GM23338 (cell line): ENCODE data around the gene IDI2. TPM values are rescaled to one million over a fixed set of nuclear protein-coding genes. Genes with fewer than 3 reads are reported as not detected.
A peak's percentile ranks its signal among the peaks of the same experiment; 100 is the strongest.

Experiments used
- ATAC-seq: fragments of 200-7000 bp; cut with Tn5 transposase; 3 replicates; pipeline ENCODE4 v1.9.1; 2020
- DNase-seq: peaks from one replicate; pipeline ENCODE4 v3.0.0-alpha.2; 2015; ENCODE audit warnings: low spot score
- H2AFZ ChIP-seq: fragments of 200-600 bp; sonication (generic); 2 replicates; pipeline ENCODE4 v1.8.0; 2016; ENCODE audit warnings: antibody characterized with exemption, mild to moderate bottlenecking, moderate library complexity
- H3F3A ChIP-seq: fragments of 200-600 bp; sonication (generic); replicated peaks from 2 replicates; pipeline ENCODE4 v1.8.0; 2017; ENCODE audit warnings: antibody characterized with exemption, mixed run types, low read depth
- H3K27ac ChIP-seq: fragments of 200-600 bp; sonication (generic); 2 replicates; pipeline ENCODE4 v1.6.1; 2016; ENCODE audit warnings: low read depth
- H3K27me3 ChIP-seq: fragments of 200-600 bp; sonication (generic); 2 replicates; pipeline ENCODE4 v1.8.0; 2016; ENCODE audit warnings: mild to moderate bottlenecking, mixed run types, moderate library complexity; ENCODE audit not compliant: insufficient read depth
- H3K36me3 ChIP-seq: fragments of 200-600 bp; sonication (generic); 2 replicates; pipeline ENCODE4 v1.8.0; 2016; ENCODE audit warnings: mild to moderate bottlenecking; ENCODE audit not compliant: insufficient read depth
- H3K4me1 ChIP-seq: fragments of 200-600 bp; sonication (generic); 2 replicates; pipeline ENCODE4 v1.8.0; 2016; ENCODE audit warnings: mild to moderate bottlenecking, moderate library complexity; ENCODE audit not compliant: insufficient read depth
- H3K4me2 ChIP-seq: fragments of 200-600 bp; sonication (generic); 2 replicates; pipeline ENCODE4 v1.7.1; 2017; ENCODE audit warnings: mixed run types
- H3K4me3 ChIP-seq: fragments of 200-600 bp; sonication (generic); 2 replicates; pipeline ENCODE4 v1.6.1; 2016; ENCODE audit warnings: mixed run types
- H3K79me2 ChIP-seq: fragments of 200-600 bp; sonication (generic); replicated peaks from 2 replicates; pipeline ENCODE4 v1.8.0; 2017; ENCODE audit warnings: mild to moderate bottlenecking; ENCODE audit not compliant: insufficient read depth
- H3K9me2 ChIP-seq: fragments of 200-600 bp; sonication (generic); 2 replicates; pipeline ENCODE4 v1.8.0; 2017; ENCODE audit not compliant: insufficient read depth
- H4K20me1 ChIP-seq: fragments of 200-600 bp; sonication (generic); replicated peaks from 2 replicates; pipeline ENCODE4 v1.8.0; 2017; ENCODE audit warnings: mild to moderate bottlenecking; ENCODE audit not compliant: insufficient read depth
- H3K27ac Mint-ChIP-seq: 2 replicates; pipeline ENCODE4 v1.8.0; 2020; ENCODE audit warnings: inconsistent platforms, mild to moderate bottlenecking, moderate library complexity, mixed read lengths
- H3K27me3 Mint-ChIP-seq: 3 replicates; pipeline ENCODE4 v1.8.0; 2022; ENCODE audit warnings: low read depth, mild to moderate bottlenecking, moderate library complexity, mixed read lengths, inconsistent platforms; ENCODE audit not compliant: insufficient read depth, poor library complexity
- H3K36me3 Mint-ChIP-seq: 3 replicates; pipeline ENCODE4 v1.8.0; 2021; ENCODE audit warnings: low read depth, mild to moderate bottlenecking, inconsistent platforms, moderate library complexity, mixed read lengths
- H3K4me1 Mint-ChIP-seq: 3 replicates; pipeline ENCODE4 v1.8.0; 2020; ENCODE audit warnings: mild to moderate bottlenecking, inconsistent platforms, mixed read lengths
- H3K4me3 Mint-ChIP-seq: 3 replicates; pipeline ENCODE4 v1.8.0; 2021; ENCODE audit warnings: moderate library complexity, mild to moderate bottlenecking, inconsistent platforms, mixed read lengths
- H3K9me3 Mint-ChIP-seq: 3 replicates; pipeline ENCODE4 v1.8.0; 2020; ENCODE audit warnings: moderate library complexity, mild to moderate bottlenecking, inconsistent platforms, mixed read lengths
- EZH2 ChIP-seq: fragments of 200-600 bp; sonication (generic); IDR thresholded peaks from one replicate; pipeline ENCODE4 v1.8.0; 2017; ENCODE audit warnings: antibody characterized with exemption, mild to moderate bottlenecking, low read depth; ENCODE audit not compliant: unreplicated experiment
- EZH2phosphoT487 ChIP-seq: fragments of 200-600 bp; sonication (generic); IDR thresholded peaks from one replicate; pipeline ENCODE4 v1.8.1; 2018; ENCODE audit warnings: antibody characterized with exemption; ENCODE audit not compliant: unreplicated experiment
- JUNB ChIP-seq: IDR thresholded peaks from one replicate; pipeline ENCODE4 v1.6.1; 2016; ENCODE audit warnings: antibody characterized with exemption; ENCODE audit not compliant: unreplicated experiment
- NANOG ChIP-seq: IDR thresholded peaks from 2 replicates; pipeline ENCODE4 v1.6.1; 2016; ENCODE audit warnings: antibody characterized with exemption, borderline replicate concordance
- REST ChIP-seq: IDR thresholded peaks from one replicate; pipeline ENCODE4 v1.6.1; 2018; ENCODE audit warnings: antibody characterized with exemption; ENCODE audit not compliant: unreplicated experiment
- STAT1 ChIP-seq: IDR thresholded peaks from one replicate; pipeline ENCODE4 v1.6.1; 2016; ENCODE audit warnings: antibody characterized with exemption; ENCODE audit not compliant: unreplicated experiment
- ZNF114 ChIP-seq: fragments of 250-450 bp; sonication (Bioruptor Pico); IDR thresholded peaks from 2 replicates; pipeline ENCODE4 v1.5.0; 2020; ENCODE audit warnings: mild to moderate bottlenecking, moderate library complexity
- ZNF331 ChIP-seq: fragments of 250-450 bp; sonication (Bioruptor Pico); IDR thresholded peaks from 2 replicates; pipeline ENCODE4 v1.5.0; 2020; ENCODE audit warnings: low read depth, mild to moderate bottlenecking, moderate library complexity
- polyA plus RNA-seq: library from polyadenylated mRNA; unstranded; fragments of >200 nt; fragmentation: Nextera tagmentation; extraction: Ambion mirVana; gene quantifications from 2 replicates; pipeline ENCODE4 v1.2.1, GENCODE V29; 2016
- total RNA-seq: library from RNA; depleted of rRNA; stranded (reverse); fragments of >200 nt; shearing (Covaris generic); gene quantifications from 2 replicates; pipeline ENCODE4 v1.2.3, GENCODE V29; 2014
- TF ChIP-seq, protein P1 (sequence below): fragments of 250-450 bp; sonication (Bioruptor Pico); IDR thresholded peaks from 2 replicates; pipeline ENCODE4 v1.5.0; 2020; ENCODE audit warnings: mild to moderate bottlenecking, moderate library complexity
- TF ChIP-seq, protein P2 (sequence below), 2 experiments: fragments of 200-600 bp in 1 of 2; sonication (generic) in 1 of 2; conservative IDR thresholded peaks; 2 replicates each; pipeline versions ENCODE4 v1.5.1 to v1.6.1; 2016 to 2017; ENCODE audit warnings: antibody characterized with exemption in 2 of 2, low read depth in 2 of 2, mild to moderate bottlenecking in 2 of 2, moderate library complexity in 1 of 2

IDI2 gene
- total and polyA plus RNA-seq, 2 experiments from 2014 or later = not detected

GRCh38 chr10:1058017-1058416, 32.4 kb upstream of the IDI2 start (continued):
- TF ChIP-seq, protein P1, sequence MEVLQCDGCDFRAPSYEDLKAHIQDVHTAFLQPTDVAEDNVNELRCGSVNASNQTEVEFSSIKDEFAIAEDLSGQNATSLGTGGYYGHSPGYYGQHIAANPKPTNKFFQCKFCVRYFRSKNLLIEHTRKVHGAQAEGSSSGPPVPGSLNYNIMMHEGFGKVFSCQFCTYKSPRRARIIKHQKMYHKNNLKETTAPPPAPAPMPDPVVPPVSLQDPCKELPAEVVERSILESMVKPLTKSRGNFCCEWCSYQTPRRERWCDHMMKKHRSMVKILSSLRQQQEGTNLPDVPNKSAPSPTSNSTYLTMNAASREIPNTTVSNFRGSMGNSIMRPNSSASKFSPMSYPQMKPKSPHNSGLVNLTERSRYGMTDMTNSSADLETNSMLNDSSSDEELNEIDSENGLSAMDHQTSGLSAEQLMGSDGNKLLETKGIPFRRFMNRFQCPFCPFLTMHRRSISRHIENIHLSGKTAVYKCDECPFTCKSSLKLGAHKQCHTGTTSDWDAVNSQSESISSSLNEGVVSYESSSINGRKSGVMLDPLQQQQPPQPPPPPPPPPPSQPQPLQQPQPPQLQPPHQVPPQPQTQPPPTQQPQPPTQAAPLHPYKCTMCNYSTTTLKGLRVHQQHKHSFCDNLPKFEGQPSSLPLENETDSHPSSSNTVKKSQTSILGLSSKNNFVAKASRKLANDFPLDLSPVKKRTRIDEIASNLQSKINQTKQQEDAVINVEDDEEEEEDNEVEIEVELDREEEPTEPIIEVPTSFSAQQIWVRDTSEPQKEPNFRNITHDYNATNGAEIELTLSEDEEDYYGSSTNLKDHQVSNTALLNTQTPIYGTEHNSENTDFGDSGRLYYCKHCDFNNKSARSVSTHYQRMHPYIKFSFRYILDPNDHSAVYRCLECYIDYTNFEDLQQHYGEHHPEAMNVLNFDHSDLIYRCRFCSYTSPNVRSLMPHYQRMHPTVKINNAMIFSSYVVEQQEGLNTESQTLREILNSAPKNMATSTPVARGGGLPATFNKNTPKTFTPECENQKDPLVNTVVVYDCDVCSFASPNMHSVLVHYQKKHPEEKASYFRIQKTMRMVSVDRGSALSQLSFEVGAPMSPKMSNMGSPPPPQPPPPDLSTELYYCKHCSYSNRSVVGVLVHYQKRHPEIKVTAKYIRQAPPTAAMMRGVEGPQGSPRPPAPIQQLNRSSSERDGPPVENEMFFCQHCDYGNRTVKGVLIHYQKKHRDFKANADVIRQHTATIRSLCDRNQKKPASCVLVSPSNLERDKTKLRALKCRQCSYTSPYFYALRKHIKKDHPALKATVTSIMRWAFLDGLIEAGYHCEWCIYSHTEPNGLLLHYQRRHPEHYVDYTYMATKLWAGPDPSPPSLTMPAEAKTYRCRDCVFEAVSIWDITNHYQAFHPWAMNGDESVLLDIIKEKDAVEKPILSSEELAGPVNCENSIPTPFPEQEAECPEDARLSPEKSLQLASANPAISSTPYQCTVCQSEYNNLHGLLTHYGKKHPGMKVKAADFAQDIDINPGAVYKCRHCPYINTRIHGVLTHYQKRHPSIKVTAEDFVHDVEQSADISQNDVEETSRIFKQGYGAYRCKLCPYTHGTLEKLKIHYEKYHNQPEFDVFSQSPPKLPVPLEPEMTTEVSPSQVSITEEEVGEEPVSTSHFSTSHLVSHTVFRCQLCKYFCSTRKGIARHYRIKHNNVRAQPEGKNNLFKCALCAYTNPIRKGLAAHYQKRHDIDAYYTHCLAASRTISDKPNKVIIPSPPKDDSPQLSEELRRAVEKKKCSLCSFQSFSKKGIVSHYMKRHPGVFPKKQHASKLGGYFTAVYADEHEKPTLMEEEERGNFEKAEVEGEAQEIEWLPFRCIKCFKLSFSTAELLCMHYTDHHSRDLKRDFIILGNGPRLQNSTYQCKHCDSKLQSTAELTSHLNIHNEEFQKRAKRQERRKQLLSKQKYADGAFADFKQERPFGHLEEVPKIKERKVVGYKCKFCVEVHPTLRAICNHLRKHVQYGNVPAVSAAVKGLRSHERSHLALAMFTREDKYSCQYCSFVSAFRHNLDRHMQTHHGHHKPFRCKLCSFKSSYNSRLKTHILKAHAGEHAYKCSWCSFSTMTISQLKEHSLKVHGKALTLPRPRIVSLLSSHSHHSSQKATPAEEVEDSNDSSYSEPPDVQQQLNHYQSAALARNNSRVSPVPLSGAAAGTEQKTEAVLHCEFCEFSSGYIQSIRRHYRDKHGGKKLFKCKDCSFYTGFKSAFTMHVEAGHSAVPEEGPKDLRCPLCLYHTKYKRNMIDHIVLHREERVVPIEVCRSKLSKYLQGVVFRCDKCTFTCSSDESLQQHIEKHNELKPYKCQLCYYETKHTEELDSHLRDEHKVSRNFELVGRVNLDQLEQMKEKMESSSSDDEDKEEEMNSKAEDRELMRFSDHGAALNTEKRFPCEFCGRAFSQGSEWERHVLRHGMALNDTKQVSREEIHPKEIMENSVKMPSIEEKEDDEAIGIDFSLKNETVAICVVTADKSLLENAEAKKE (CRISPR knock-in tag) = no peak
- TF ChIP-seq, protein P2, sequence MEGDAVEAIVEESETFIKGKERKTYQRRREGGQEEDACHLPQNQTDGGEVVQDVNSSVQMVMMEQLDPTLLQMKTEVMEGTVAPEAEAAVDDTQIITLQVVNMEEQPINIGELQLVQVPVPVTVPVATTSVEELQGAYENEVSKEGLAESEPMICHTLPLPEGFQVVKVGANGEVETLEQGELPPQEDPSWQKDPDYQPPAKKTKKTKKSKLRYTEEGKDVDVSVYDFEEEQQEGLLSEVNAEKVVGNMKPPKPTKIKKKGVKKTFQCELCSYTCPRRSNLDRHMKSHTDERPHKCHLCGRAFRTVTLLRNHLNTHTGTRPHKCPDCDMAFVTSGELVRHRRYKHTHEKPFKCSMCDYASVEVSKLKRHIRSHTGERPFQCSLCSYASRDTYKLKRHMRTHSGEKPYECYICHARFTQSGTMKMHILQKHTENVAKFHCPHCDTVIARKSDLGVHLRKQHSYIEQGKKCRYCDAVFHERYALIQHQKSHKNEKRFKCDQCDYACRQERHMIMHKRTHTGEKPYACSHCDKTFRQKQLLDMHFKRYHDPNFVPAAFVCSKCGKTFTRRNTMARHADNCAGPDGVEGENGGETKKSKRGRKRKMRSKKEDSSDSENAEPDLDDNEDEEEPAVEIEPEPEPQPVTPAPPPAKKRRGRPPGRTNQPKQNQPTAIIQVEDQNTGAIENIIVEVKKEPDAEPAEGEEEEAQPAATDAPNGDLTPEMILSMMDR (conservative IDR thresholded peaks at IDR 0.05; ENCODE audit: low read depth in 2 of 2) = no peak

DNA sequence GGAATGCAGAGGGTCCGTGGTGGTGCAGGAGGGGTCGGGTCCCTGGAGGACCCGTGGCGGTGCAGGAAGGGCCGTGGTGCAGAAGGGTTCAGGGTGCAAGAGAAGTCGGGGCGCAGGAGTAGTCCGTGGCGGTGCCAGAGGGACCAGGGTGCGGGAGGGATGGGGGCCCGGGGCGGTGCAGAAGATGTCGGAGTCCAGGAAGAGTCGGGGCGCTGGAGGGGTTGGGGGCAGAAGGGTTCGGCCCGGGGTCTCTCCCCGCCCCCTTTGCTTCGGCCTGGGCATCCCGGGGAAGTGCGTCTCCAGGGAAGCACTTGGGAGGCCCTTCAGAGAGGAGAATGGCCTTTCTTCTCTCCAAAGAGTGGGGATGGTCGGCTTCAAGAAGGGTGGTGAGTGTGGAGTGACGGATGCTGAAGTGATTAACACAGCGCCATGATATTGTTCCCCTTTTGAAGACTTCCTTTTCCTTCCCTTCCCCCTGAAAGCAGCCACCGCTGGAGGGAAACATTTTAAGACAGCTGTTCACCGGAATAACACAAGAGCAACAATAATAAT, 31.5 kb upstream of the IDI2 start:
- H3K4me2 ChIP-seq = peak overlapping the region; percentile 91
- peaks cover 24% of the 10 kb centered on the region for H4K20me1 ChIP-seq
- peaks cover 22% of the 10 kb centered on the region; the same call in 2 of the 3 replicates for H3K36me3 Mint-ChIP-seq
- peak overlapping the region; percentile 90 for H3K27ac Mint-ChIP-seq
- peaks cover 4% of the 10 kb centered on the region for H3K27me3 Mint-ChIP-seq
- H3K9me3 Mint-ChIP-seq = no peaks in the 10 kb centered on the region
- no peaks in the 10 kb centered on the region for H3K36me3 ChIP-seq
- no peaks in the 10 kb centered on the region for H3K27me3 ChIP-seq
- H2AFZ ChIP-seq = no peak overlapping the region
- H3F3A ChIP-seq = peaks cover 7% of the 10 kb centered on the region; the same call in 1 of the 2 replicates
- ATAC-seq (peak; percentile 40), DNase-seq (peak; percentile 43)
- H3K4me1 Mint-ChIP-seq = peaks cover 21% of the 10 kb centered on the region
- peak overlapping the region; percentile 94 for H3K27ac ChIP-seq
- peaks cover 90% of the 10 kb centered on the region for H3K79me2 ChIP-seq
- H3K4me3 Mint-ChIP-seq = peak overlapping the region; percentile 98
- peak overlapping the region; percentile 70 for H3K4me3 ChIP-seq
- peaks cover 11% of the 10 kb centered on the region for H3K4me1 ChIP-seq
- no peaks in the 10 kb centered on the region for H3K9me2 ChIP-seq
- TF ChIP-seq EZH2phosphoT487 = no peak
- no peak for TF ChIP-seq ZNF331 (CRISPR knock-in tag)
- no peak for TF ChIP-seq NANOG
- TF ChIP-seq ZNF114 (CRISPR knock-in tag) = no peak
- TF ChIP-seq, protein P2 (conservative IDR thresholded peaks at IDR 0.05; ENCODE audit: low read depth in 2 of 2) = no peak
- no peak for TF ChIP-seq REST
- no peak for TF ChIP-seq EZH2
- no peak for TF ChIP-seq JUNB
- TF ChIP-seq STAT1 = no peak
